Uterus (tissue), 4 donors: Measurements from ENCODE around the gene OGFOD1. TPM values are rescaled to one million over a fixed set of nuclear protein-coding genes. Genes with fewer than 3 reads are reported as not detected.

Source experiments
- DNase-seq, 2 donors: peaks; one replicate each; pipeline ENCODE4 v3.0.0-alpha.2; 2019 to 2020
- H3K27ac ChIP-seq, 2 donors: fragments of 200-600 bp; sonication (generic); 1 replicate in 1 of 2; 2 replicates in 1 of 2; pipeline ENCODE4 v1.5.1; 2016 to 2018
- H3K27me3 ChIP-seq, 2 donors: fragments of 200-600 bp; sonication (generic); one replicate each; pipeline ENCODE4 v1.5.1; 2018 to 2019; ENCODE audit warnings: control low read depth in 1 of 2
- H3K36me3 ChIP-seq, 2 donors: fragments of 200-600 bp; sonication (generic); one replicate each; pipeline ENCODE4 v1.5.1; 2019; ENCODE audit warnings: control low read depth in 1 of 2
- H3K4me1 ChIP-seq, 2 donors: fragments of 200-600 bp; sonication (generic); one replicate each; pipeline ENCODE4 v1.5.1; 2018 to 2019; ENCODE audit warnings: control low read depth in 1 of 2
- H3K4me3 ChIP-seq, 2 donors: fragments of 200-600 bp; sonication (generic); 1 replicate in 1 of 2; 2 replicates in 1 of 2; pipeline ENCODE4 v1.5.1; 2018 to 2019; ENCODE audit warnings: mild to moderate bottlenecking in 1 of 2
- H3K9me3 ChIP-seq, 2 donors: fragments of 200-600 bp; sonication (generic); one replicate each; pipeline ENCODE4 v1.5.1; 2019; ENCODE audit warnings: control low read depth in 1 of 2
- CTCF ChIP-seq, 4 experiments: fragments of 200-600 bp in 2 of 4; fragments of 450-650 bp in 2 of 4; sonication (generic) in 2 of 4; IDR thresholded peaks; one replicate each; pipeline ENCODE4 v1.5.1; 2016 to 2019; ENCODE audit warnings: antibody characterized with exemption in 4 of 4, mild to moderate bottlenecking in 2 of 4, moderate library complexity in 1 of 4
- POLR2A ChIP-seq, 2 donors: fragments of 450-650 bp; IDR thresholded peaks; one replicate each; pipeline ENCODE4 v1.6.1; 2016; ENCODE audit warnings: antibody characterized with exemption in 2 of 2, mild to moderate bottlenecking in 1 of 2, moderate library complexity in 1 of 2
- intact Hi-C: fragments of 100-400 bp; cut with DNase I; formaldehyde crosslinking; loops from one replicate; pipeline ENCODE4 v1.15.1; 2023; ENCODE audit warnings: low total_unique reads
- total RNA-seq, 4 donors: library from RNA; depleted of rRNA in 3 of 4; stranded (reverse); fragments of >200 nt in 3 of 4; gene quantifications; one replicate each; pipeline versions ENCODE4 v1.1.0 to v1.2.4, GENCODE V29; 2014 to 2023
- donor health status: DM: yes; HTN: yes; CAD: no.

OGFOD1 gene
- total RNA-seq, 4 donors from 2014 or later: 5.0 to 78.9 (median 20.3) TPM

GRCh38 chr16:56450275-56450985, 924 bp upstream of the OGFOD1 start:
- Histone ChIP-seq H3K9me3 (no peaks in the 10 kb centered on the region), H3K27me3 (no peaks in the 10 kb centered on the region), H3K27ac (peak overlapping the region; percentile 57 to 74), H3K4me1 (peaks cover 10 to 14% of the 10 kb centered on the region in 2 donors), H3K36me3 (no peaks in the 10 kb centered on the region), H3K4me3 (peak overlapping the region; percentile 87 to 98)
- intact Hi-C loops: no loop called here
- no peak for DNase-seq
- no peak for TF ChIP-seq POLR2A (IDR thresholded peaks at IDR 0.05)
- TF ChIP-seq CTCF (IDR thresholded peaks at IDR 0.05): no peak

GRCh38 chr16:56451753-56452689, 667 bp downstream of the OGFOD1 start:
- H3K36me3 ChIP-seq: no peaks in the 10 kb centered on the region
- H3K27ac ChIP-seq: peak overlapping the region; percentile 59 to 66
- no peaks in the 10 kb centered on the region for H3K9me3 ChIP-seq
- intact Hi-C loops: no loop called here
- no peak for DNase-seq
- H3K4me3 ChIP-seq: peak overlapping the region; percentile 87 to 98
- no peaks in the 10 kb centered on the region for H3K27me3 ChIP-seq
- TF ChIP-seq POLR2A (IDR thresholded peaks at IDR 0.05) (no peak), CTCF (IDR thresholded peaks at IDR 0.05) (no peak)
- H3K4me1 ChIP-seq: peaks cover 10 to 14% of the 10 kb centered on the region in 2 donors

- no peak for TF ChIP-seq CTCF (IDR thresholded peaks at IDR 0.05)
- TF ChIP-seq POLR2A (IDR thresholded peaks at IDR 0.05): no peak
- Histone ChIP-seq H3K27me3 (no peaks in the 10 kb centered on the region), H3K27ac (no peak overlapping the region), H3K4me3 (no peak overlapping the region), H3K4me1 (peaks cover 0 to 4% of the 10 kb centered on the region in 2 donors), H3K36me3 (no peaks in the 10 kb centered on the region), H3K9me3 (no peaks in the 10 kb centered on the region)
- intact Hi-C loops: no loop called here
- DNase-seq: no peak
Measured at GRCh38 chr16:56457927-56458470, 6.6 kb downstream of the OGFOD1 start.

GRCh38 chr16:56460101-56460500, 8.7 kb downstream of the OGFOD1 start:
- intact Hi-C loops: no loop called here
- Histone ChIP-seq H3K27ac (no peak overlapping the region), H3K4me1 (no peaks in the 10 kb centered on the region), H3K9me3 (no peaks in the 10 kb centered on the region), H3K4me3 (no peak overlapping the region), H3K36me3 (no peaks in the 10 kb centered on the region), H3K27me3 (no peaks in the 10 kb centered on the region)
- TF ChIP-seq POLR2A (IDR thresholded peaks at IDR 0.05): no peak
- TF ChIP-seq CTCF (IDR thresholded peaks at IDR 0.05): no peak
- no peak for DNase-seq
